Measurements from ENCODE around the gene PTH1R.

- TF ChIP-seq CTCF (IDR thresholded peaks at IDR 0.05) (no peak), POLR2A (IDR thresholded peaks at IDR 0.05) (no peak)
Observed at GRCh38 chr3:46838301-46838700, 39.2 kb upstream of the PTH1R start.

Measured in esophagus squamous epithelium (tissue), 4 donors.